GM18951 (cell line): ENCODE data around the gene ZIC4.

Experiments used
- POLR2A ChIP-seq: IDR thresholded peaks from 4 replicates; pipeline ENCODE4 v1.6.1; 2011; ENCODE audit warnings: mild to moderate bottlenecking; ENCODE audit not compliant: insufficient read length, insufficient read depth; ENCODE audit errors: extremely low read depth
- in situ Hi-C: fragments of 300-500 bp; cut with MboI; formaldehyde crosslinking; loops from one replicate; pipeline ENCODE4 v1.12.0; 2022; ENCODE audit warnings: low sequenced_read_pairs, mixed read lengths, inconsistent platforms; ENCODE audit not compliant: unreplicated experiment

Gene ZIC4

GRCh38 chr3:147421184-147421912, 15.0 kb upstream of the ZIC4 start:
- no peak for TF ChIP-seq POLR2A
- in situ Hi-C loops: no loop called here

- in situ Hi-C loops: no loop called here
- no peak for TF ChIP-seq POLR2A
Observed at GRCh38 chr3:147420353-147421183, 14.2 kb upstream of the ZIC4 start.

GRCh38 chr3:147419781-147420224, 13.5 kb upstream of the ZIC4 start:
- in situ Hi-C loops: no loop called here
- TF ChIP-seq POLR2A: no peak

GRCh38 chr3:147418808-147419701, 12.7 kb upstream of the ZIC4 start:
- no peak for TF ChIP-seq POLR2A
- in situ Hi-C loops: no loop called here

GRCh38 chr3:147418371-147418781, 12.0 kb upstream of the ZIC4 start:
- TF ChIP-seq POLR2A: no peak
- in situ Hi-C loops: no loop called here

GRCh38 chr3:147417551-147418295, 11.4 kb upstream of the ZIC4 start:
- no peak for TF ChIP-seq POLR2A
- in situ Hi-C loops: no loop called here

- in situ Hi-C loops: no loop called here
- no peak for TF ChIP-seq POLR2A
Observed at GRCh38 chr3:147416931-147417330, 10.6 kb upstream of the ZIC4 start.

- in situ Hi-C loops: no loop called here
- TF ChIP-seq POLR2A: no peak
Observed at GRCh38 chr3:147415874-147416273, 9.5 kb upstream of the ZIC4 start.

GRCh38 chr3:147415286-147415685, 8.9 kb upstream of the ZIC4 start:
- in situ Hi-C loops: no loop called here
- no peak for TF ChIP-seq POLR2A

- in situ Hi-C loops: no loop called here
- no peak for TF ChIP-seq POLR2A
Observed at GRCh38 chr3:147414390-147415138, 8.2 kb upstream of the ZIC4 start.

GRCh38 chr3:147413686-147414389, 7.5 kb upstream of the ZIC4 start:
- no peak for TF ChIP-seq POLR2A
- in situ Hi-C loops: no loop called here
